ENCODE measurements around the gene DMXL1. TPM values are rescaled to one million over a fixed set of nuclear protein-coding genes. Genes with fewer than 3 reads are reported as not detected.

Gene DMXL1
- total RNA-seq, 1 experiment from 2014 or later = 20.6 TPM

DNA sequence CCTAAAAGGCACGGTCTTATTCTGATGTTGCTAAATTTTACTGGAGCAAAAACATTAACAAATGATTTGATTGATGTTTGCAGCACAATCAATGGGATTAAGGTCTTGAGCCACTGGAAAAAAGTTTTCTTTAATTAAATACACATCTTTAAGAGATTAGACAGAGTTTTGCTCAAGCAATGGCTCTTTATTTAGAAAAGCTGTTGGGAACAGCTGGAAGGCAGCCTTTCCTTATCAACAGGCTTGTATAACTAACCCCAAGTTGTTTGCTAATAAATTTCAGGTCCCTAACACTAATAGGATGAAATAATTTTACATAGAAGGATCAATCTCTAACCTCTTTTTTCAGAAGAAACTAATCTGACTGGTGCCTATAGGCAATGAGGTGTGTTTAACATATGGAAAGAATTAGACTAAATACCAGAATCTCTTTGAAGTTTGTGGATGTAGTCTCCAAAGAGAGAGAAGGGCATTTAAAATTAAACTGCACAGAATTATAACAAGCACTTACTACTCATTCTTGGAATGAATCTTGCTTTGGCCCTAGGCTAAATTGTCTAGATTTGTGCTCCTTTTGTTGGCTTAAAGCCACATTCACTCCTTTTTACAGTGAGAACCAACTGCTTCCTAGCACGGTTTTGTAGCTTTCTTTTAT lies 217.6 kb downstream of the DMXL1 start:
- intact Hi-C loops (cut with micrococcal nuclease) = no loop called here
- Histone ChIP-seq H3K9me2 (replicated peaks; ENCODE audit: low read length) (no peaks in the 10 kb centered on the region), H3F3A (ENCODE audit: low read length, unreplicated experiment) (no peaks in the 10 kb centered on the region), H3K9ac (ENCODE audit: low read length) (no peak overlapping the region), H3K9me3 (ENCODE audit: low read length) (no peaks in the 10 kb centered on the region), H3K4me3 (ENCODE audit: low read length) (peak overlapping the region; percentile 54; the same call in 1 of the 2 replicates), H4K20me1 (ENCODE audit: low read length) (no peaks in the 10 kb centered on the region), H3K79me2 (ENCODE audit: low read length) (peaks cover 6% of the 10 kb centered on the region; the same call in 1 of the 2 replicates), H3K27me3 (ENCODE audit: low read length) (no peaks in the 10 kb centered on the region), H3K4me2 (ENCODE audit: low read length) (peak overlapping the region; percentile 76), H2AFZ (ENCODE audit: low read length) (no peak overlapping the region), H3K36me3 (ENCODE audit: low read depth, low read length) (no peaks in the 10 kb centered on the region), H3K27ac (ENCODE audit: low read length) (peak overlapping the region; percentile 66), H3K4me1 (ENCODE audit: insufficient read depth, low read length) (peaks cover 37% of the 10 kb centered on the region)
- DNase-seq = peak; percentile 59
- ATAC-seq = no peak
- ChIA-PET POLR2A (ENCODE audit: unreplicated experiment) (no interaction called here), CTCF (no interaction called here)
- BruUV-seq (replicated peaks) = no TSS peak
- TF ChIP-seq EZH2 (IDR thresholded peaks at IDR 0.05; ENCODE audit: low read length, unreplicated experiment) = no peak
- no peak for TF ChIP-seq EZH2phosphoT487 (IDR thresholded peaks at IDR 0.05; ENCODE audit: borderline replicate concordance, low read length)
- TF ChIP-seq, protein P1, sequence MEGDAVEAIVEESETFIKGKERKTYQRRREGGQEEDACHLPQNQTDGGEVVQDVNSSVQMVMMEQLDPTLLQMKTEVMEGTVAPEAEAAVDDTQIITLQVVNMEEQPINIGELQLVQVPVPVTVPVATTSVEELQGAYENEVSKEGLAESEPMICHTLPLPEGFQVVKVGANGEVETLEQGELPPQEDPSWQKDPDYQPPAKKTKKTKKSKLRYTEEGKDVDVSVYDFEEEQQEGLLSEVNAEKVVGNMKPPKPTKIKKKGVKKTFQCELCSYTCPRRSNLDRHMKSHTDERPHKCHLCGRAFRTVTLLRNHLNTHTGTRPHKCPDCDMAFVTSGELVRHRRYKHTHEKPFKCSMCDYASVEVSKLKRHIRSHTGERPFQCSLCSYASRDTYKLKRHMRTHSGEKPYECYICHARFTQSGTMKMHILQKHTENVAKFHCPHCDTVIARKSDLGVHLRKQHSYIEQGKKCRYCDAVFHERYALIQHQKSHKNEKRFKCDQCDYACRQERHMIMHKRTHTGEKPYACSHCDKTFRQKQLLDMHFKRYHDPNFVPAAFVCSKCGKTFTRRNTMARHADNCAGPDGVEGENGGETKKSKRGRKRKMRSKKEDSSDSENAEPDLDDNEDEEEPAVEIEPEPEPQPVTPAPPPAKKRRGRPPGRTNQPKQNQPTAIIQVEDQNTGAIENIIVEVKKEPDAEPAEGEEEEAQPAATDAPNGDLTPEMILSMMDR (conservative IDR thresholded peaks at IDR 0.05; ENCODE audit: low read depth, low read length) = no peak

DNA sequence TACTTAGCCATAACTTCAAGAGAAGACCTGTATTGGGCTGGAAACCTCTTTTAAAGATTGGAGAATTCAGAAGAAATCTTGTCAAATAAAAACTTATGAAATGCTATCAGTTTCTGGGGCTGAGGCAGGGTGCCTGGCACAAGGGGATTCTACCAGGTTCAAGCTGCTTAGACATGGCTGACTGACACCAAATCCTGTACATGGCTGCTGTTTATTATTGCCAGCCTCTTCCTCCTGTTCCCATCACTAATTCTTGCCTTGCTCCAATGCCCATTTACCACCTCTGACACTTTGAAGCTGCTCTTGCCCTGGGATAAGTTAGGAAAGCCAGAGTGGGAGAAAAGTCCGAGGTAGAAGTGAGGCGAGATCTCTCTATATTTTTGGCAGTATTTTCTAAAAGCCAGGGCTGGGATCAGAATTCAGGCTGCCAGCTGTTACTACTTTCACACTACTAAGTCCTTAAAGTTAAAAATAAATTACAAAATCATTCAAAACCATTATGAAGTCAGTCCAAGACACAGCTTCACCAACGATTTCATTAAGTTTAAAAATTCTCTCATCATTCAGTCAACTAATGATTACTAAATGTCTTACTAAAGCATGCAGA lies 218.7 kb downstream of the DMXL1 start:
- intact Hi-C loops (cut with micrococcal nuclease) = no loop called here
- H3F3A ChIP-seq (ENCODE audit: low read length, unreplicated experiment) = no peaks in the 10 kb centered on the region
- no peak for ATAC-seq
- DNase-seq = no peak
- no peaks in the 10 kb centered on the region for H4K20me1 ChIP-seq (ENCODE audit: low read length)
- TF ChIP-seq, protein P1 (conservative IDR thresholded peaks at IDR 0.05; ENCODE audit: low read depth, low read length) = no peak
- TF ChIP-seq EZH2phosphoT487 (IDR thresholded peaks at IDR 0.05; ENCODE audit: borderline replicate concordance, low read length) (no peak), EZH2 (IDR thresholded peaks at IDR 0.05; ENCODE audit: low read length, unreplicated experiment) (no peak)
- no peaks in the 10 kb centered on the region for H3K9me3 ChIP-seq (ENCODE audit: low read length)
- peak overlapping the region; percentile 76; the same call in 1 of the 2 replicates for H3K4me2 ChIP-seq (ENCODE audit: low read length)
- H3K27me3 ChIP-seq (ENCODE audit: low read length) = no peaks in the 10 kb centered on the region
- H3K79me2 ChIP-seq (ENCODE audit: low read length) = peaks cover 6% of the 10 kb centered on the region; the same call in 1 of the 2 replicates
- H3K4me1 ChIP-seq (ENCODE audit: insufficient read depth, low read length) = peaks cover 37% of the 10 kb centered on the region
- no peak overlapping the region for H2AFZ ChIP-seq (ENCODE audit: low read length)
- no peak overlapping the region for H3K27ac ChIP-seq (ENCODE audit: low read length)
- POLR2A ChIA-PET (ENCODE audit: unreplicated experiment) = no interaction called here
- H3K9ac ChIP-seq (ENCODE audit: low read length) = no peak overlapping the region
- BruUV-seq (replicated peaks) = no TSS peak
- no peak overlapping the region for H3K4me3 ChIP-seq (ENCODE audit: low read length)
- no peaks in the 10 kb centered on the region for H3K9me2 ChIP-seq (replicated peaks; ENCODE audit: low read length)
- no peaks in the 10 kb centered on the region for H3K36me3 ChIP-seq (ENCODE audit: low read depth, low read length)
- CTCF ChIA-PET = no interaction called here

DNA sequence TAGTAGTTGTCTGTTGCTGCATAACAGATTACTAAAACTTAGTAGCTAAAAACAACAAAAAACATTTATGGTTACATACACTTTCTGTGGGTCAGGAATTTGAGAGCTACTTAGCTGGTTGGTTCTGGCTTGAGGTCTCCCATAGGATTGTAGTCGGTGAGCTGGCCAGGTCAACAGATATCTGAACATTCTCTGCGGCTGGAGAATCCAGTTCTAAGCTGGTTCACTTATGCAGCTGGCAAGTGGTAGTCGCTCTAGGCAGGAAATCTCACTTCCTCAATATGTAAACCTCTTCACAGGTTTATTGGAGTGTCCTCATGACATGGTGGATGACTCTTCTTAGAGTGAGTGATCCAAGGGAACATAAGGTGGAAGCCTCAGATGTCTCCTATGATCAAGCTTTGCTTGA lies 219.3 kb downstream of the DMXL1 start:
- TF ChIP-seq, protein P1 (conservative IDR thresholded peaks at IDR 0.05; ENCODE audit: low read depth, low read length) = no peak
- TF ChIP-seq EZH2phosphoT487 (IDR thresholded peaks at IDR 0.05; ENCODE audit: borderline replicate concordance, low read length) (no peak), EZH2 (IDR thresholded peaks at IDR 0.05; ENCODE audit: low read length, unreplicated experiment) (no peak)
- Histone ChIP-seq H3K9me3 (ENCODE audit: low read length) (no peaks in the 10 kb centered on the region), H3K27me3 (ENCODE audit: low read length) (no peaks in the 10 kb centered on the region), H3F3A (ENCODE audit: low read length, unreplicated experiment) (no peaks in the 10 kb centered on the region), H4K20me1 (ENCODE audit: low read length) (no peaks in the 10 kb centered on the region), H3K27ac (ENCODE audit: low read length) (no peak overlapping the region), H3K9ac (ENCODE audit: low read length) (no peak overlapping the region), H3K36me3 (ENCODE audit: low read depth, low read length) (no peaks in the 10 kb centered on the region), H3K79me2 (ENCODE audit: low read length) (peaks cover 6% of the 10 kb centered on the region; the same call in 1 of the 2 replicates), H3K4me2 (ENCODE audit: low read length) (no peak overlapping the region), H3K4me1 (ENCODE audit: insufficient read depth, low read length) (peaks cover 35% of the 10 kb centered on the region), H3K9me2 (replicated peaks; ENCODE audit: low read length) (no peaks in the 10 kb centered on the region), H2AFZ (ENCODE audit: low read length) (no peak overlapping the region), H3K4me3 (ENCODE audit: low read length) (no peak overlapping the region)
- intact Hi-C loops (cut with micrococcal nuclease) = no loop called here
- ChIA-PET POLR2A (ENCODE audit: unreplicated experiment) (interaction anchor here (0.5 to 0.6 kb wide), 2 partner anchors 22 to 34 kb away, joined by 3 to 9 read pairs; no protein-coding TSS in a partner anchor), CTCF (no interaction called here)
- BruUV-seq (replicated peaks) = no TSS peak
- no peak for ATAC-seq
- DNase-seq = no peak
